Endodermal cell (in vitro differentiated cells): ENCODE results near the gene BACE1. TPM values are rescaled to one million over a fixed set of nuclear protein-coding genes. Genes with fewer than 3 reads are reported as not detected.

Experiments used
- DNase-seq: peaks from one replicate; pipeline ENCODE4 v3.0.0-alpha.2; 2017
- H3K27ac ChIP-seq: 2 replicates; pipeline ENCODE4 v1.5.1; 2013; ENCODE audit warnings: mild to moderate bottlenecking, low read depth, low read length, moderate library complexity
- H3K27me3 ChIP-seq: 2 replicates; pipeline ENCODE4 v1.6.1; 2013; ENCODE audit warnings: mild to moderate bottlenecking, low read length, moderate library complexity; ENCODE audit not compliant: insufficient read depth, control insufficient read depth, poor library complexity, severe bottlenecking
- H3K36me3 ChIP-seq: 2 replicates; pipeline ENCODE4 v1.7.0; 2013; ENCODE audit warnings: mild to moderate bottlenecking, low read length, moderate library complexity; ENCODE audit not compliant: control insufficient read depth, insufficient read depth
- H3K4me1 ChIP-seq: one replicate; pipeline ENCODE4 v1.7.0; 2013; ENCODE audit warnings: low read length; ENCODE audit not compliant: control insufficient read depth, insufficient read depth
- H3K4me3 ChIP-seq: 2 replicates; pipeline ENCODE4 v1.5.1; 2013; ENCODE audit warnings: mild to moderate bottlenecking, low read length, moderate library complexity
- H3K9ac ChIP-seq: 2 replicates; pipeline ENCODE4 v1.6.1; 2013; ENCODE audit warnings: mild to moderate bottlenecking, low read length, moderate library complexity; ENCODE audit not compliant: poor library complexity, severe bottlenecking; ENCODE audit errors: extremely low read depth
- H3K9me3 ChIP-seq: 2 replicates; pipeline ENCODE4 v1.6.1; 2013; ENCODE audit warnings: mild to moderate bottlenecking, low read length, moderate library complexity; ENCODE audit not compliant: control insufficient read depth
- H3K27ac Mint-ChIP-seq: 2 replicates; pipeline ENCODE4 v1.8.0; 2020; ENCODE audit warnings: mixed read lengths
- H3K27me3 Mint-ChIP-seq: 2 replicates; pipeline ENCODE4 v1.8.0; 2021; ENCODE audit warnings: mild to moderate bottlenecking, mixed read lengths; ENCODE audit not compliant: insufficient read depth
- H3K36me3 Mint-ChIP-seq: 2 replicates; pipeline ENCODE4 v1.8.0; 2020; ENCODE audit warnings: low read depth, mixed read lengths
- H3K4me1 Mint-ChIP-seq: 2 replicates; pipeline ENCODE4 v1.8.0; 2020; ENCODE audit warnings: mixed read lengths
- H3K4me3 Mint-ChIP-seq: 2 replicates; pipeline ENCODE4 v1.8.0; 2020; ENCODE audit warnings: mild to moderate bottlenecking, moderate library complexity, mixed read lengths
- H3K9me3 Mint-ChIP-seq: 2 replicates; pipeline ENCODE4 v1.8.0; 2020; ENCODE audit warnings: mild to moderate bottlenecking, mixed read lengths
- CTCF ChIP-seq: fragments of 200-600 bp; sonication (generic); conservative IDR thresholded peaks from 2 replicates; pipeline ENCODE4 v1.5.0; 2021; ENCODE audit warnings: antibody characterized with exemption, mild to moderate bottlenecking
- WGBS, 2 experiments: methylation state at CpG; one replicate each; pipeline versions ENCODE4 v1.1.5 to v1.1.7; 2013; ENCODE audit warnings: missing lambda C conversion rate in 2 of 2, mixed read lengths in 1 of 2; ENCODE audit not compliant: insufficient coverage in 1 of 2, insufficient read length in 1 of 2; 5-methylcytosine and 5-hydroxymethylcytosine counted together
- total RNA-seq, 2 donors: library from RNA; stranded (reverse); fragmentation: NEBNext Ultra II Directional in 1 of 2; extraction: Animal tissue kit (Norgen Biotek cat#: 25700) in 1 of 2; gene quantifications; 2 replicates in 1 of 2; 3 replicates in 1 of 2; pipeline ENCODE4 v1.2.1, GENCODE V29; 2021

BACE1 gene
- total RNA-seq, 2 donors from 2014 or later = 20.8 to 21.7 TPM

GRCh38 chr11:117248341-117248740, 67.7 kb downstream of the BACE1 start:
- Histone ChIP-seq H3K9me3 (no peaks in the 10 kb centered on the region), H3K27ac (no peak overlapping the region), H3K36me3 (peaks cover 58% of the 10 kb centered on the region), H3K9ac (no peak overlapping the region), H3K4me1 (no peaks in the 10 kb centered on the region), H3K4me3 (no peak overlapping the region), H3K27me3 (no peaks in the 10 kb centered on the region)
- Mint-ChIP-seq H3K4me1 (peaks cover 2% of the 10 kb centered on the region), H3K27ac (no peak overlapping the region), H3K9me3 (no peaks in the 10 kb centered on the region), H3K36me3 (peaks cover 65% of the 10 kb centered on the region), H3K27me3 (no peaks in the 10 kb centered on the region), H3K4me3 (no peak overlapping the region)
- 97 to 100% methylated on average over 2 to 3 of the region's 4 CpGs for WGBS, 2 experiments
- TF ChIP-seq CTCF = no peak
- no peak for DNase-seq

- DNase-seq = no peak
- H3K36me3 ChIP-seq = peaks cover 53% of the 10 kb centered on the region
- Mint-ChIP-seq H3K9me3 (no peaks in the 10 kb centered on the region), H3K27ac (no peak overlapping the region), H3K4me1 (peaks cover 1% of the 10 kb centered on the region), H3K4me3 (no peak overlapping the region), H3K36me3 (peaks cover 42% of the 10 kb centered on the region), H3K27me3 (no peaks in the 10 kb centered on the region)
- WGBS, 2 experiments = 89 to 92% methylated on average over 4 to 6 of the region's 6 CpGs
- peak; percentile 40 for TF ChIP-seq CTCF
- no peaks in the 10 kb centered on the region for H3K4me1 ChIP-seq
- no peak overlapping the region for H3K9ac ChIP-seq
- no peak overlapping the region for H3K27ac ChIP-seq
- H3K27me3 ChIP-seq = no peaks in the 10 kb centered on the region
- no peak overlapping the region for H3K4me3 ChIP-seq
- no peaks in the 10 kb centered on the region for H3K9me3 ChIP-seq
Observed at GRCh38 chr11:117239295-117239694, 76.8 kb downstream of the BACE1 start.

- no peak overlapping the region for H3K4me3 Mint-ChIP-seq
- TF ChIP-seq CTCF = no peak
- no peaks in the 10 kb centered on the region for H3K9me3 Mint-ChIP-seq
- no peaks in the 10 kb centered on the region for H3K27me3 Mint-ChIP-seq
- Histone ChIP-seq H3K9me3 (no peaks in the 10 kb centered on the region), H3K27me3 (no peaks in the 10 kb centered on the region), H3K9ac (no peak overlapping the region), H3K36me3 (peaks cover 48% of the 10 kb centered on the region), H3K4me1 (peaks cover 3% of the 10 kb centered on the region), H3K4me3 (no peak overlapping the region), H3K27ac (no peak overlapping the region)
- 94 to 100% methylated on average over 2 to 5 of the region's 5 CpGs for WGBS, 2 experiments
- DNase-seq = no peak
- peaks cover 12% of the 10 kb centered on the region for H3K4me1 Mint-ChIP-seq
- H3K36me3 Mint-ChIP-seq = peaks cover 35% of the 10 kb centered on the region
- no peak overlapping the region for H3K27ac Mint-ChIP-seq
Observed at GRCh38 chr11:117238221-117238620, 77.8 kb downstream of the BACE1 start.

Other genes starting within 250 kb of the BACE1 start
- gene SIK3, start 217.8 kb downstream of the BACE1 start, total RNA-seq = 10 to 100 TPM; 37.2 to 43.5 TPM
- 100 to 1,000 TPM; 114 to 115 TPM for gene PAFAH1B2, start 172.0 kb downstream of the BACE1 start, total RNA-seq
- gene SIDT2, start 137.5 kb downstream of the BACE1 start, total RNA-seq = 10 to 100 TPM; 39.3 to 43.0 TPM
- 100 to 1,000 TPM; 228 to 412 TPM for gene TAGLN, start 116.9 kb downstream of the BACE1 start, total RNA-seq
- 10 to 100 TPM; 56.5 to 58.6 TPM for gene PCSK7, start 84.2 kb downstream of the BACE1 start, total RNA-seq
- gene RNF214, start 83.6 kb downstream of the BACE1 start, total RNA-seq = 10 to 100 TPM; 46.4 to 51.1 TPM
- 10 to 100 TPM; 15.0 to 15.5 TPM for gene BACE1-AS, start 24.9 kb downstream of the BACE1 start, total RNA-seq
- 10 to 100 TPM; 32.7 to 33.6 TPM for gene CEP164, start 11.6 kb upstream of the BACE1 start, total RNA-seq